ENCODE measurements around the gene ABCB9.

- TF ChIP-seq CTCF (IDR thresholded peaks at IDR 0.05) (no peak), POLR2A (IDR thresholded peaks at IDR 0.05) (no peak), POLR2AphosphoS5 (IDR thresholded peaks at IDR 0.05) (no peak)
Measured at GRCh38 chr12:122949816-122950675, 16.2 kb downstream of the ABCB9 start.

All from prostate gland (tissue), 2 donors.